A673 (cell line): ENCODE results near the gene MCRIP1. TPM values are rescaled to one million over a fixed set of nuclear protein-coding genes. Genes with fewer than 3 reads are reported as not detected.

Experiments used
- BruUV-seq: library from RNA; stranded (reverse); fragments of 400-500 nt; replicated peaks from 2 replicates; lab custom pipeline; 2021; lab: Mats Ljungman, UMichigan
- CTCF ChIA-PET: fragments of 300-600 bp; sonication (Branson Sonifier 250); formaldehyde crosslinking; loops from one replicate; lab custom pipeline; 2022; ENCODE audit warnings: antibody characterized with exemption; lab: Charles Lee
- POLR2A ChIA-PET: fragments of 300-600 bp; sonication (Branson Sonifier 250); formaldehyde crosslinking; loops from one replicate; lab custom pipeline; 2022; ENCODE audit warnings: antibody characterized with exemption; ENCODE audit not compliant: low non-redundant PET; lab: Charles Lee
- DNase-seq: peaks from one replicate; pipeline ENCODE4 v3.0.0-alpha.2; 2015; ENCODE audit warnings: low spot score
- H3K27ac ChIP-seq: fragments of 200-600 bp; sonication (generic); 2 replicates; pipeline ENCODE4 v1.5.1; 2016; ENCODE audit warnings: mixed run types, low read depth, mild to moderate bottlenecking, mixed read lengths, antibody characterized with exemption, low read length; ENCODE audit not compliant: poor library complexity, severe bottlenecking
- H3K27me3 ChIP-seq: fragments of 200-600 bp; sonication (generic); replicated peaks from 2 replicates; pipeline ENCODE4 v1.6.1; 2017; ENCODE audit warnings: mixed run types, low read depth, mild to moderate bottlenecking, mixed read lengths, antibody characterized with exemption, low read length; ENCODE audit not compliant: insufficient read depth, poor library complexity
- H3K36me3 ChIP-seq: fragments of 200-600 bp; sonication (generic); 2 replicates; pipeline ENCODE4 v1.6.1; 2016; ENCODE audit warnings: mixed run types, mild to moderate bottlenecking, mixed read lengths, antibody characterized with exemption, low read length; ENCODE audit not compliant: insufficient read depth, poor library complexity, severe bottlenecking
- H3K4me1 ChIP-seq: fragments of 200-600 bp; sonication (generic); 2 replicates; pipeline ENCODE4 v1.6.1; 2017; ENCODE audit warnings: mixed run types, mild to moderate bottlenecking, mixed read lengths, antibody characterized with exemption, low read length; ENCODE audit not compliant: insufficient read depth, poor library complexity, severe bottlenecking
- H3K4me3 ChIP-seq: fragments of 200-600 bp; sonication (generic); 2 replicates; pipeline ENCODE4 v1.5.1; 2016; ENCODE audit warnings: low read depth, mixed run types, mild to moderate bottlenecking, mixed read lengths, low read length; ENCODE audit not compliant: poor library complexity, severe bottlenecking
- H3K9me3 ChIP-seq: fragments of 200-600 bp; sonication (generic); 2 replicates; pipeline ENCODE4 v1.6.1; 2016; ENCODE audit warnings: mixed run types, low read depth, mild to moderate bottlenecking, mixed read lengths, antibody characterized with exemption, low read length; ENCODE audit not compliant: poor library complexity, severe bottlenecking
- CTCF ChIP-seq: fragments of 300-800, 200-600 bp; sonication (generic); conservative IDR thresholded peaks from 2 replicates; pipeline ENCODE4 v1.5.1; 2017; ENCODE audit warnings: low read depth, mild to moderate bottlenecking, antibody characterized with exemption, low read length, moderate library complexity, mixed read lengths
- EZH2 ChIP-seq: fragments of 200-600 bp; sonication (generic); IDR thresholded peaks from 2 replicates; pipeline ENCODE4 v1.6.1; 2017; ENCODE audit warnings: borderline replicate concordance, low read depth, mild to moderate bottlenecking, mixed read lengths, antibody characterized with exemption, low read length; ENCODE audit not compliant: poor library complexity, severe bottlenecking
- intact Hi-C: fragments of 100-400 bp; cut with micrococcal nuclease; formaldehyde crosslinking; loops from one replicate; pipeline ENCODE4 v1.10.0; 2022; ENCODE audit not compliant: unreplicated experiment
- total RNA-seq: library from RNA; stranded (reverse); gene quantifications from 2 replicates; pipeline ENCODE4 v1.2.3, GENCODE V29; 2021

Gene MCRIP1
- total RNA-seq, 1 experiment from 2014 or later, result 126 TPM

DNA sequence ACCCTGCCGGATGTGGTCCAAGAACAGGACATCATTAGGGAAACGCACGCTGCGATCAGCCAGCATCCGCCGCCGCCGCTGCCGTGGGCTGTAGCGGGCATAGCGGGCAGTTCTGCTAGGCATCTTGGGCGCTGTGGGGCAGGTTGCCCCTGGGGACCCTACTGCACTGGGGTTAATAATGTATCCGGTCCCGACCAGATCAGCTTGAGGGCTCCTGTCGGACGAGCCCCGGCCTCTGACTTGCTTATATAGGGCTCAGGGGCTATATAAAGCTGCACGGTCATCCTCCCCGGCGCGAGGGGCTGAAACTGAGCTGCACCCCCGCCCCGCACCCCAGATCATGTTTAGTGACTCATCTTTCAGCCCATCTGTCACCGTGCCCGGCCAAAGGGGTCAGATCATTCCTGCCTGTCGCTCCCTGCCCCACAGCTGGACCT lies 1.8 kb upstream of the MCRIP1 start, which contains the start of gene PPP1R27:
Gene PPP1R27 (minus strand): TSS at position 220 of the 437 bp plus-strand sequence. CDS start 97 bp downstream, at position 123.
- no TSS peak for BruUV-seq
- DNase-seq, result no peak
- ChIA-PET POLR2A (interaction anchor here (0.6 kb wide), 1 partner anchor 215 kb away, joined by 3 read pairs; no protein-coding TSS in a partner anchor), CTCF (no interaction called here)
- intact Hi-C loops, result no loop called here
- TF ChIP-seq CTCF, result no peak
- no peak for TF ChIP-seq EZH2
- no peaks in the 10 kb centered on the region for H3K27me3 ChIP-seq
- no peaks in the 10 kb centered on the region for H3K9me3 ChIP-seq
- H3K4me1 ChIP-seq, result peaks cover 9% of the 10 kb centered on the region
- H3K27ac ChIP-seq, result peak within 1 kb of the TSS; percentile 98
- no peaks in the 10 kb centered on the region for H3K36me3 ChIP-seq
- peak within 1 kb of the TSS; percentile 76 for H3K4me3 ChIP-seq

GRCh38 chr17:81833921-81834830 lies 1.1 kb upstream of the MCRIP1 start:
- intact Hi-C loops, result no loop called here
- Histone ChIP-seq H3K4me1 (peaks cover 9% of the 10 kb centered on the region), H3K27ac (peak overlapping the region; percentile 98), H3K27me3 (no peaks in the 10 kb centered on the region), H3K4me3 (peak overlapping the region; percentile 76), H3K9me3 (no peaks in the 10 kb centered on the region), H3K36me3 (no peaks in the 10 kb centered on the region)
- POLR2A ChIA-PET, result interaction anchor here (0.6 kb wide), 1 partner anchor 216 kb away, joined by 3 read pairs; no protein-coding TSS in a partner anchor
- no peak for DNase-seq
- TF ChIP-seq CTCF (no peak), EZH2 (no peak)
- CTCF ChIA-PET, result no interaction called here
- BruUV-seq, result no TSS peak

- CTCF ChIA-PET, result no interaction called here
- no TSS peak for BruUV-seq
These were observed 407 bp downstream of the MCRIP1 start for GRCh38 chr17:81832608-81833159.

More at GRCh38 chr17:81832608-81833159, 407 bp downstream of the MCRIP1 start:
- H3K4me3 ChIP-seq, result peak overlapping the region; percentile 86
- POLR2A ChIA-PET, result no interaction called here
- TF ChIP-seq CTCF, result no peak
- no peak for TF ChIP-seq EZH2
- H3K9me3 ChIP-seq, result no peaks in the 10 kb centered on the region
- intact Hi-C loops, result no loop called here
- DNase-seq, result peak; percentile 41
- no peaks in the 10 kb centered on the region for H3K36me3 ChIP-seq
- peak overlapping the region; percentile 84 for H3K27ac ChIP-seq
- H3K4me1 ChIP-seq, result peaks cover 9% of the 10 kb centered on the region
- H3K27me3 ChIP-seq, result no peaks in the 10 kb centered on the region
